ENCODE measurements around the gene WWP2.

The WWP2 gene

DNA sequence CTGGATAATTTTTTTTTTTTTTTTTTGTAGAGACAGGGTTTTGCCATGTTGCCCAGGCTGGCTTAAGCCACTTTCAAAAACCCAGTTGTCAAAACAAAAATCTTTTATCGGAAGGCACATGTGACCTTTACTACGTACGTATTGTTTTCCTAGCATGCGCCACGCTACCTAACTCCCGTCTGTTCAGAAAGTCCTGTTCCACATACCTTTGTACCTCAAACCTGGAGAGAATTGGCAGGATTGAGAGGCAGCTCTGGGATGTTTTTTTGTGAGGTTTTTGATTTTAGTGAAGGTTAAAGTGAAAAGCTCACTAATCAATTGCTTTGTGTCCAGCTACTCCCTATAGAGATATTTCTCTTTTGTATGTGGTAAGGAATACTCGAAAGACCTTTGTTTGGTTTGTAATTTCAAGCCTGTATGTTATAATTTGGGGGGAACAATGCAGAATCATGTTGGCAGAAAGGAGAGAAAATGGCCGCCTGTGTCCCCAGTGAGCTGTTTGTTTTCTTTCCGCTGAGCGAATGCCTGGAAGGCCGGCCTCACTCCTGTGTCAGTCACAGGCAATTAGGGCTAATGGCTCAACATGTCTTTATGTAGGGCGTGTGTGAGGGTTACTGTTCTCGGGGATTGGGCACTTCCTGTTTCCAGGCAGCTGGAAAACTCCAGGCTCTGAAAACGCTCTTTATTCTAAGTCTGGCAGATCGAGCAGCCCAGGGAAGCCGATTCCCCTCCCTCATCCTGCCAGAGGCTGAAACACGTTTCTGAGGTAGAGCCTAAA, 128.2 kb downstream of the WWP2 start:
- TF ChIP-seq FOXP2 (optimal IDR thresholded peaks at IDR 0.05; ENCODE audit: borderline replicate concordance, extremely low read depth, extremely low read length, insufficient read depth) (no peak), TAF1 (IDR thresholded peaks at IDR 0.05; ENCODE audit: borderline replicate concordance, insufficient read depth, low read length) (peak; percentile 48; the same call in 1 of the 2 replicates)

- no peak for TF ChIP-seq REST (IDR thresholded peaks at IDR 0.05; ENCODE audit: insufficient read depth in 1 of 2, low read depth in 2 of 2, low read length in 2 of 2)
- no peak for TF ChIP-seq FOXP2 (optimal IDR thresholded peaks at IDR 0.05; ENCODE audit: borderline replicate concordance, extremely low read depth, extremely low read length, insufficient read depth)
- TF ChIP-seq SIN3A (IDR thresholded peaks at IDR 0.05; ENCODE audit: borderline replicate concordance, insufficient read depth, low read length) = no peak
- TF ChIP-seq TAF1 (IDR thresholded peaks at IDR 0.05; ENCODE audit: borderline replicate concordance, insufficient read depth, low read length) = no peak
- no peak for TF ChIP-seq POLR2AphosphoS5 (IDR thresholded peaks at IDR 0.05; ENCODE audit: low read depth, low read length)
Observed at GRCh38 chr16:69890892-69891282, 128.8 kb downstream of the WWP2 start.

- TF ChIP-seq FOXP2 (optimal IDR thresholded peaks at IDR 0.05; ENCODE audit: borderline replicate concordance, extremely low read depth, extremely low read length, insufficient read depth) (no peak), SIN3A (IDR thresholded peaks at IDR 0.05; ENCODE audit: borderline replicate concordance, insufficient read depth, low read length) (no peak)
Observed at GRCh38 chr16:69892378-69892777, 130.2 kb downstream of the WWP2 start.

DNA sequence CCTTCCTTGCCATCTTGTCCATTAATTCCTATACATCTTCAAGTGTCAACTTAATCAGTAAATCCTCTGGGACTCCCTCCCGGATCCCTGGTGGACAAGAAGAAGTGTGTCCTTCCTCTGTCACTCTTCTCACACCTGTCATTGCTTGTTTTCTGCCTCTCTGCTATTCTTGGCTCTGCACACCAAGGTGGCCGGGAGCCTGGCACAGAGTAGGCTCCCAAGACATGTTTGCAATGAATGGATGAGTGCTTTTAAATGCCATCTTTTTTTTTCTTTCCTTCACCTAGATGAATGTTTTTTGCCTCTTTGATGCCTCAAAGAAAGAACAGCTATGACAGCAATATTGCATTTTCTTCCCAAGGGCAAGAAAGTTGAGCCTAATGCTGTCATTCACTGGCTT, 131.0 kb downstream of the WWP2 start:
- TF ChIP-seq FOXP2 (optimal IDR thresholded peaks at IDR 0.05; ENCODE audit: borderline replicate concordance, extremely low read depth, extremely low read length, insufficient read depth) = no peak
- TF ChIP-seq TAF1 (IDR thresholded peaks at IDR 0.05; ENCODE audit: borderline replicate concordance, insufficient read depth, low read length) = no peak
- TF ChIP-seq POLR2AphosphoS5 (IDR thresholded peaks at IDR 0.05; ENCODE audit: low read depth, low read length) = no peak
- TF ChIP-seq SIN3A (IDR thresholded peaks at IDR 0.05; ENCODE audit: borderline replicate concordance, insufficient read depth, low read length) = no peak
- no peak for TF ChIP-seq REST (IDR thresholded peaks at IDR 0.05; ENCODE audit: insufficient read depth in 1 of 2, low read depth in 2 of 2, low read length in 2 of 2)

GRCh38 chr16:69894676-69895075, 132.5 kb downstream of the WWP2 start:
- TF ChIP-seq REST (IDR thresholded peaks at IDR 0.05; ENCODE audit: insufficient read depth in 1 of 2, low read depth in 2 of 2, low read length in 2 of 2) (no peak), FOXP2 (optimal IDR thresholded peaks at IDR 0.05; ENCODE audit: borderline replicate concordance, extremely low read depth, extremely low read length, insufficient read depth) (no peak), SIN3A (IDR thresholded peaks at IDR 0.05; ENCODE audit: borderline replicate concordance, insufficient read depth, low read length) (no peak), POLR2AphosphoS5 (IDR thresholded peaks at IDR 0.05; ENCODE audit: low read depth, low read length) (no peak), TAF1 (IDR thresholded peaks at IDR 0.05; ENCODE audit: borderline replicate concordance, insufficient read depth, low read length) (no peak)

- TF ChIP-seq POLR2AphosphoS5 (IDR thresholded peaks at IDR 0.05; ENCODE audit: low read depth, low read length) (no peak), TAF1 (IDR thresholded peaks at IDR 0.05; ENCODE audit: borderline replicate concordance, insufficient read depth, low read length) (no peak), FOXP2 (optimal IDR thresholded peaks at IDR 0.05; ENCODE audit: borderline replicate concordance, extremely low read depth, extremely low read length, insufficient read depth) (no peak), REST (IDR thresholded peaks at IDR 0.05; ENCODE audit: insufficient read depth in 1 of 2, low read depth in 2 of 2, low read length in 2 of 2) (no peak), SIN3A (IDR thresholded peaks at IDR 0.05; ENCODE audit: borderline replicate concordance, insufficient read depth, low read length) (no peak)
Observed at GRCh38 chr16:69903865-69904415, 141.8 kb downstream of the WWP2 start.

All from PFSK-1 (cell line).